HG02973 (cell line): ENCODE results near the gene YOD1.
A peak's percentile ranks its signal among the peaks of the same experiment; 100 is the strongest.

ENCODE experiments used
- ATAC-seq: cut with Tn5 transposase; IDR thresholded peaks from one replicate; pipeline ENCODE4 v1.9.1; 2021; ENCODE audit warnings: moderate library complexity; ENCODE audit not compliant: unreplicated experiment

YOD1 gene

DNA sequence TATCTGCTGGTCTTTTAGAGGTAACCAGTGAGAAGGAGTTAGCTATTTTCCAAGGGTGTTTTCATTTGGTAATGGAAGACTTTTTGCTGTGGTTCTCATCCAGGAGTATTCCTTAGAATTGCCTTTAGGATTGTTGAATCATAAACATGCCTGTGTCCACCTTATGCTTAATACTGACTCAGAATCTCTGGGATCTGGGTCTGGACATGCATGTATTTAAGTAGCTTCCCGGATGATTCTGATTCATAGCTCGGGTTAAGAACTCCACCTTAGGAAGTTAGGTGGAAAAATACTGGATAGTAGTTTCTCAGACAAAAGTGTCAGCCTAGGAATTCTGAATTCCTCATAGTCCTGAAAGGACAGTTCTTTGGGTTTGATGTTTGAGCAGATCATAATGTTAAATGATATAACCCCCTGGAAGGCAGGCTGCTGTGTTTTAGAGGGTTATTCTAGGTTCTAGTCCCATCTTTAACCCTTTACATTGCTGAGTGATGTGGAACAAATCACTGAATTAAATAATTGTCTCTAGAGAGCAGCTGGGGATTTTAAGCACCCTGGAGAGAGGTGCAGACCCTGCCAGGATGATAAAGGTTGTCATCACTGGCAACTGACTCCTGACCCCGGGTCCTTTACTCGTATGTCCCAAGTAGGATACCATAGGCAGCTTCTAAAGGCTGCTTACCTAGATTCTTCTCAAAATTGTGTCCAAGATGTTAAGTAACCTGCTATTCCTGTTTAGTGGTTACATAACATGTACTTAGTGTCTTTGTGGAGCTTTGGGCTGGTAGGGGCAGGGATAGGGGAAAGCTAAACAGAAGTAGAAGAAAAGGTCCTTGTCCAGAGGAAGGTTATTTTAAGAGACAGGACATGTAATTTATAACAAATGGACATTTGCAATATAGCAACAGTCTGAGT lies 23.2 kb upstream of the YOD1 start:
- no peak for ATAC-seq

DNA sequence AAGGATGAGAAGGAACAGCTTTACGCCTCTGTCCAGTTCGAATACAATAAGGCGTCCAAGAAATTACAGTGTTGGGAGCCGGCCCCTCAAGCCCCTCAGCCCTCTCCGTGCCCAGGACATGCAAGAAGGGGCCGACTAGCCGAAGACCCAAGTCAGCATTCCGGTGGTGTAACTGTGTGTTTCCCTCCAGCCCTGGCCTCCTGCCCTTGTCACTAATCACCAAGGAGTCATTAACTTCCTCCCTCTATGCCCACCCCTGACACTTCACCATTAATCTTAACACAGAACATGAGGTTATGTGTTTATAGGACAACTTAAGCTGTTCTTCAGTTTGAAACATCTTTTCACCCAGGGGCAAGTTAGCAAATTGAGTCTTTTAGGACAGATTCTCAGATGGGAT lies 21.2 kb upstream of the YOD1 start:
- ATAC-seq: no peak

DNA sequence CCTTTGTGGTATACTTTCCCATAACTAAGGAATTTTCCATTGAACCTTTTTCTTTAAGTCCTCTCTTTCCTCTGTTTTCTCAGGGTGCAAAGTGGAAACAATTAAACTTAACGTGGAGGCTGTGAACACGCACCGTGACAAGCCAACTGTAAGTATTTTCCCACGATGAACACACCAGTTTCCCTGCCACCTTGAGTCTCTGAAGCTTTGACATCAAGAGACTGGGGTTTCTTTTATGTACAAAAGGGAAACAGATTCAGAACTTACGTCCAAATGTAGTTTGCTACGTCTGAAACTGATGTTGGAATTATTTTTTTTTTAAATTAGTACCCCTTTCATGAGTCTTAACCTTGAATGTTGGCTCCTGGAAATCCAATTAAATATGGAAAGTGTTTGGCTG lies 20.4 kb upstream of the YOD1 start:
- no peak for ATAC-seq

DNA sequence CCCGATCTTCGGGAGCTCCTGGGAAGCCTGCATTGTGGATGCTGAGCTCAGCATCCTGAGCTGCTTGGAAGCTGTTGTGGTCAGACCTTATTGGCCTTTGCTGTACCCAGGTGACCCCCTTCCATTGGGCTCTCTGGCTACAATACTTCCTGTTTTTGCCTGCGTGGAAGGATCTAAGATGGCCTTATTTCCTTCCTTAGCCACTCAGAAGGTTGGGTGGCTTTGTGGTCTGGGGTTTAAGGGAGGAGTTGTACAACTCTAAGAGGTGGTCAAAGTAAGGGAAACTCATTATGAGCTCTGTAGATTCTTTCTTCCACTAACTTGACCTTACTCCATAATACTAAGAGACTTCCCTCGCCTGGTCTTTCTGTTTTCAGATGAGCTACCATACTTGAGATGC lies 19.8 kb upstream of the YOD1 start:
- ATAC-seq: no peak

DNA sequence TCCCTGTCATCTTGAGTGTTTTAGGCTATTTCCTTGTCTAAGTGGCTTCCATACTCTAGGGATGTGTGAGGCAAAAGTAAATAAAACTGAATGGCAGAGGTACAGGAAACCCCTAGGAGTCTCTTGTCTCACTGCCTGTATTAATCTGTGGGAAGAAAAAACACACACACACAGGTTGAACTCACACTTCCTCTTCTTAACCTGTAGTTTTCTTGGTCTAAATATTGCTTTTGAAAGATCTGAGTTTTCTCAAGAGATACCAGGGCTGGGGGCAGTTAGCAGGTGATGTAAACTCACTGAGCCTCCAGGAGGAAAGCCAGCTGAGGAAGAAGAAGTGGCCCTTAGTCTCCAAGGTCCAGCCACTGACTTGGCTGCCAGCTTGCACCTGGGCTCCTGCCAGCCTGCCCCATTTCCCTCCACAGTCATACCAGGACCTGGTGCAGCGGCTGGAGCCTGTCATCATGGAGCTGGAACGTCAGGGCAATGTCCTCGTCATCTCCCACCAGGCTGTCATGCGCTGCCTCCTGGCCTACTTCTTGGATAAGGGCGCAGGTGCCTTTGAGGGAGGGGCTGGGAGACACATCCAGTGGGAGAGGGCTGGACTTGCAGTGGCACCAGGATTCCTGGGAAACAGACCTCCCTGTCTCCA lies 19.0 kb upstream of the YOD1 start:
- ATAC-seq: no peak

DNA sequence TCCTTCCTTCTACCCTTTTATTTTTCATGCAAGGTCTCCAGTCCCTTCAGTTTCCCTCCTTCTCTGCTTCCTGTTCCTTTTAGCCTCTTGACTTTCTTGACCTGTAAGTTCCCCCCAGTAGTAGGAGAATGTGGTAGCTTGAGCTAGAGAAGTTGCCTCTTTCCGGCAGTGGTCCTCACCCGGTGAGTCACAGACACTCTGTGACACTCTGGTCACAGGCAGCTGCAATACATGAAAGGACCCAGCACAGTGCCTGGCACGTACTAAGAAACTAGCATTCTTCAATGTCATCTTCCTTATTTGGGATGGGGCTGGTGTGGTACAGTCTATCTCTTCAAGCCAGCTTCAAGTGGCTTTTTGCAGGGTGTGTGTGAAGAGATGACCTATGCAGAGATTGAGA lies 18.1 kb upstream of the YOD1 start:
- ATAC-seq: no peak

DNA sequence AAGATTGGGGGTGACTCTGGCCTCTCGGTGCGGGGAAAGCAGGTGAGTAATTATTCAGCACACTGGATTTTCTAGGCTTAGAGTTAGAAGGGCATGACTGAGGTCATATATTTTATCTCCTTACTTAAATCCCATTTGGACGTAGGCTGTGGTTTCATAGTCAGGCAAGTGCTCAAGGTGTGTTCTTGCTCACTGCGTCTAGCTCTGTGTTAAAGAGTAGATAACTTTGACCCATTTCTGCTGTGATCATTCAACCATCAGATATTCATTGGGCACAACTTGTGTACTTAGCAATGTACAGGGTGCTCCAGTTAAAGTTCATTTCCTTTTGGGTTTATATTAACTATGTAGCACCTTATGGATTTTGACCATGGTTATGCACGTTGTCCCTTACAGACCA lies 16.7 kb upstream of the YOD1 start:
- no peak for ATAC-seq

DNA sequence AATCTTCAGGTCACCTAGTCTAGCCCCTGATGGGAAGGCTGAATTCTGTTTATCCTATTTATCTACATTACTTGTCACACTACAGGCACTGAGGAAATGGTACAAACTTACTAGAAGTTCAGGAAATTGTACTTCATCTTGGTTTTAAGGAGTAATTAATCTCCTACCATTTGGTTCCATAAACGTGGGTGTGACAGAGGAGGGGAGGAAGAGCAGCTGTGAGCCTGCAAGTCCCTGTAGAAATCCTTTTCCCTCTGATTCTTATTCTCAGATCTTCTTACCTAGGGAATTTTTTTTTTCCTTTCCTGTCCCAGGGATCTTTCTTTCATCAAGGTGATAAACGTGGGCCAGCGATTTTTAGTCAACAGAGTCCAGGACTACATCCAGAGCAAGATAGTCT lies 16.2 kb upstream of the YOD1 start:
- ATAC-seq: no peak

DNA sequence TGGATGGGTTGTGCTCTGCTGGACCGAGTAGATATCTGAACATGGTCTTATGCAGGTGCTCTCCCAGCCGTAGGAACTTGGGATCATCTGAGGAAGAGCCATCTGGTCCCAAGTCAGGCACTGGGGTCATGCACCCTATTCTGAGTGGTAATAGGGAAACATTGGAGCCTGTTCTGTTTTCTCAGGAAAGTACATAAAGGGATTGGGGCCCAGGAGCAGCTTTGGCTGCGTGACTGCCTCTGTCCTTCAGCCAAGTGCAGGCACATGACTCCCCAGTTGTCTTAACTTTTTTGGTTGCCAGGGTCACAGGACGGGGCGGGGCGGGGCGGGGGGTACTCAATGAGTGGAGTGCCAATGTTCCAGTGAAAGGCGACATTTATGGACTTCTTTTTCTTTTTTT lies 13.6 kb upstream of the YOD1 start:
- ATAC-seq: no peak

DNA sequence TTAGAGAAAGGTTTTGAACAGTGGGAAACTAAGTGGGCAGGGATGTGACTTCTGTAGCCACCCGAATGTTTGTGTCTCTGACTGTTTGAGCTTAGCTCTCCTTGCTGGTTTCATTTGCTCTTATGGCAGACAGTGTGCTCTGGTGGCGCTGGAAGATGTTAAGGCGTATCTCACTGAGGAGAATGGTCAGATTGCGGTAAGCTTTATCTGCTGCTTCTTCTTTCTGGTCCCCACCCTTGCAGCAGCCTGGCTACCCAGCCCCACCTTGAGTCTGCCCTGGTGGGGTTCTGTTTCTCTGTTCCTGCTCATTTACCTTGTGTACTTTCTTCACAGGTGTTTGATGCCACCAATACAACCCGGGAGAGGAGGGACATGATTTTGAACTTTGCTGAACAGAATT lies 12.0 kb upstream of the YOD1 start:
- no peak for ATAC-seq

DNA sequence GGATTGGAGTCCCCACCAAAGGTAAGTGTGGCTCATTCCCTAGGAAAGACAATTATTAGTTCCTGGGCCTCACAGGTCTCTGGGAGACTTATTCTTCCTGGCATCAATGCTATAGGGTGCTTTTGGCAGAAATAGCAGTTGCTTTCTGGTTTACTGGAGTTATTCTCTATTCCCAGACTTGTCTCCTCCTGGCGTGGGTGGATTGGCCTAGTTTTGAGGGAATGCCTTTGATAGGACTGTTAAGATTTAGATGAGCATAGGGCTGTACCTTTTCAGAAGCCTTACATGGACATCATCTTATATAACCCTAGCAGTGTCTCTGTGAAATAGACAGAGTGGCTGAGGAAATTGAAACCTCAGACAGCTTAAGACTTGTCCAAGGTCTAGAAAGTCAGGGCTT lies 11.1 kb upstream of the YOD1 start:
- no peak for ATAC-seq

DNA sequence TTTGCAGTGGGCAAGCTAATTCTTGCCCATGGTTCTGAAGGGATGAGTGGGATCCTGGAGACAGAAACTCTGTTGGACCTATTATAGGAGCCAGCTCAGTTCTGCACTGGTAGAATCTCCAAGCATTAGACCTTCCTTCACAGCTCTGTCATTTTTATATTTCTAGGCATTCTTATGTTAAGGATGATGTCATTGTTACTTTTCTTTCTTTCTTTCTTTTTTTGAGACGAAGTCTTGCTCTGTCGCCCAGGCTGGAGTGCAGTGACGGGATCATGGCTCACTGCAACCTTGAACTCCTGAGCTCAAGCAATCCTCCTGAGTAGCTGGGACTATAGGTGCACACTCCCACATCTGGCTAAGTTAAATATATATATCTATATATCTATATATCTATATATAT lies 9.6 kb upstream of the YOD1 start:
- ATAC-seq: no peak

DNA sequence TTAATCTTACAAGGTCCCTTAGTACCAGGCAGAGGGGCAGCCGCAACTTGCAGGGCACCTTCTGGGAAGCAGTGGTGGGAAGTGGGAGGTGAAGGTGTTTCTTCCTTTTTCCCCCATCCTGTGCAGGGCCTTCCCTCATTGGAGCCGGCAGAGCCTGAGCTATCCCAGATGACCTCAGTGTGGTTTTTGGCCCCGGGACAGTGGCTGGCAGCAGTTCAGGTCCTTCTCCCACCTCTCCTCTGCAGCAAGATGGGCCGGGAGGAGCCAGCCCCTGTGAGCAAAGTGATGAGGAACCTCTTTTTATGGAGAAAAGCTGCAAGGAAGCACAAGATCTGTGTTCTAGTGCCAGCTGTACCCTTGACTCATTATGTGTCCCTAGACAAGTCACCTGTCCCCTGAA lies 8.9 kb upstream of the YOD1 start:
- ATAC-seq: no peak

DNA sequence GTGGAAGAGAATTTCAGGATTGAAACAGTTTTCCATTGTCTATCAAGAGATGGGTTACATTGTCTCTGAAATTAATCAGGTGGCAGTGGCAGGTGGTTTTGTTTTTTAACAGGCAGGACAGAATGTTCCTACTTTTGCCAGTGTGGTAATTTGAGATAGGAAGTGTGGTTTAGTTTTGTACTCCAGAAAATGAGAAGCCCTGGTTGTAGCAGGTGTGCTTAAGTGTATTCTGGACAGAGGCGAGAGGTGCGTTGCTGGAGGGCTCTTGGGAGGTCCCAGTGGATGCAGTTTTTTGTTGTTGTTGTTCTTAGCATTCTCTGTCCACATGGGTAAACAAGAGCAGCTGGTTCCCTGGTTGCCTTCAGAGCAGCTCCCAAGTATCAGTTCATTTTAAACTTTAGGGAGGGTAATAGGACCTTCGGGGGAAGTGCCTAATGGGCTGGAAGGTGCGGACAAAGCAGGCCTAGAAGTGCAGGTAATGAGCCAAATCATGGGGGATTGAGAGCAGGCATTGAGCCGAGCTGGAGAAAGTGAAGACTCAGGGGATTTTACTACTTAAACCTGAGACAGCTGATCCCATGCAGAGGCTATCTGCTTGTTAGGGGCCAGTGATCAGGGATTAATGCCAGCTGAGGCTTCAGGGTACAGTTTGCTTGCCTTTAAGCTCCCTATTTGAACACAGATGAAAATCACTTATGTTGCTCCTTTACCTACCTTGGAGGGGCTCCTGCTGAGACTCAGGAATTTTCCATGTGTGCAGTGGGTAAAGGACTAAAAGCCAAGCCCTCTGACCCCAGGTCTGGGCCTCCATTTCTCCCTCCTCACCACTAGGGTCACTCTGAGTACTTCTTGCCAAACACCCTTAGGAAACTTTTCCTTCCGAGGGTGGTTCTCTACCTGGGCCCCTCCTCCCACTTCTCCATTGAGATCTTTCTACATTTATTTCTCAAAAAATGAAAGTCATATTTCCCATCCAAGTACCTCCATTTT lies 8.2 kb upstream of the YOD1 start:
- ATAC-seq: no peak

DNA sequence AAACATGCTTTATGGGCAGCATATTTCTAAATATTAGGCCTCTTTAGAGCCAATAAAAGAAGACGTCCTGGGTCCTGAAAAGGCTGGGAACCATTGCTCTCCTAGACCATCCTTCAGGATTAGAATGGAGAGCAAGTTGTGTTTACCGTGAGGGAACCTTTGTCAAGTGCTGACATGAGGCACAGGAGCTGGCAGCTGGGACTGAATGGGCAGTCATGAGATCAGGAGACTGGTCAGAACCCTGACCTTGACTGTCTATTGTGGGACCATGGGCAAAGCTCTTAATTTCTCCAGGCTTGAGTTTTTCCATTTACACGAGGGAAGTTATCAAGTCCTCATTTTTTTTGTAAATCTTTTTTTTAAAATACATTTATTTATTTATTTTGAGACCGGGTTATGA lies 7.2 kb upstream of the YOD1 start:
- no peak for ATAC-seq

DNA sequence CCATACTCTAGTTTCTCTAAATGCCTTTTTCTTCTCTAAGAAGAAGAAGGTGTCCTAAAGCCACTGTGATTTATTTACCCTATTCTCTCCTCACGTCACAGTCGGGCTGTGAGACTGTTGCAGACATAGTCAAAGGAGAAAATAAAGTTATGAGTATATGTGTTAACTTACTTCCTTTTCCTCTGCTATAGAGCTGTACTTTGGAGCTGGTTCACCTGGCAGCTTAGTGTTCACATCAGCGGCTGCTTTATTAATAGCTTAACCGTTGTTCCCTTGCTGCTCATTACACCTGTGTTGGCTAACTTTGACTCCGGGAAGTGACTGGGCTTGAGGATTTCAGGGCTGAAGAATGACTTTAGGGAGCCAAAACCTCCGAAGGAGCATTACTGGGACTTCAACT lies 5.7 kb upstream of the YOD1 start:
- no peak for ATAC-seq

DNA sequence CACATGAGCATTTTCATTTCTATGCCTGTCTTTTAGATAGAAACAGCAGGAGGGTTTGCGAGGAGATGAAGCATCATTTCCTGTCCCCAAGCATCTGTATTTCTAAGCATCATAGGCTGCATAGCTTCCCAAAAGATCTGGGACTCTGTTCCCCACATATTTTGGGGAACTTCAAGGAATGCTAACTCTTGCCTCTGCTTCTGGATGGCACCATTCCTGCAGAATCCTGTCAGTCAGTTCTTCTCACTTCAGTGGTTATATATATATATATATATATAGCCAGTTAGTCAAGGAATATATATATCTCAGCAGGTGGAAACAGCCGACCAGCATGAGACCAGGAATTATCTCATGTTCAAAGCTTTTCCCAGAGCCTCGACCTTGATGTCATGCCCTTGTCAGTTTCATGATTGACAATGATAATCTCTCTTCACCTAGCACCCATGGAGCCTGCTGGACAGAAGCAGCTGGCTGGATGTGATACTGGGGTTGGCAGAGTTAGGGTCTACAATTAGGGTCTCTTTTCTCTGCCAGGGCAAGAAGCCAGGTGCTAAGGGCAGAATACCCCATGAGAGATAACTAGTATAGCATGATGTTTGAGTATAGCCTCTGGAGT lies 4.5 kb upstream of the YOD1 start:
- no peak for ATAC-seq

DNA sequence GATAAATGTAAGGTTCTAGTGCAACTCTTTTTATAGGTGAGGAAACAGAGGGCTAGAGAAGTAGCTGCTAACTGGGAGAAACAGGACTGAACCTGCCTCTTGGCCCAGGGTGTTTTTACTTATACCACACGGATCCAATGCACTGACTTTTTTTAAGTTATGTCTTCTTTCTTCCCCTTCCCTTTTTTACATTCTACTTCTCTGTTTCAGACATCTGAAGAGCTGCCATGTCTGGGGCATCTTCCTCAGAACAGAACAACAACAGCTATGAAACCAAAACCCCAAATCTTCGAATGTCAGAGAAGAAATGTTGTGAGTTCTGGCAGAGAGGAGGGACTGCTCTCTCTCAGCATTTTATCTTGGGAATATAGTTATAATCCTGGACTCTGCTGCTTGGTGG lies 3.5 kb upstream of the YOD1 start:
- no peak for ATAC-seq

DNA sequence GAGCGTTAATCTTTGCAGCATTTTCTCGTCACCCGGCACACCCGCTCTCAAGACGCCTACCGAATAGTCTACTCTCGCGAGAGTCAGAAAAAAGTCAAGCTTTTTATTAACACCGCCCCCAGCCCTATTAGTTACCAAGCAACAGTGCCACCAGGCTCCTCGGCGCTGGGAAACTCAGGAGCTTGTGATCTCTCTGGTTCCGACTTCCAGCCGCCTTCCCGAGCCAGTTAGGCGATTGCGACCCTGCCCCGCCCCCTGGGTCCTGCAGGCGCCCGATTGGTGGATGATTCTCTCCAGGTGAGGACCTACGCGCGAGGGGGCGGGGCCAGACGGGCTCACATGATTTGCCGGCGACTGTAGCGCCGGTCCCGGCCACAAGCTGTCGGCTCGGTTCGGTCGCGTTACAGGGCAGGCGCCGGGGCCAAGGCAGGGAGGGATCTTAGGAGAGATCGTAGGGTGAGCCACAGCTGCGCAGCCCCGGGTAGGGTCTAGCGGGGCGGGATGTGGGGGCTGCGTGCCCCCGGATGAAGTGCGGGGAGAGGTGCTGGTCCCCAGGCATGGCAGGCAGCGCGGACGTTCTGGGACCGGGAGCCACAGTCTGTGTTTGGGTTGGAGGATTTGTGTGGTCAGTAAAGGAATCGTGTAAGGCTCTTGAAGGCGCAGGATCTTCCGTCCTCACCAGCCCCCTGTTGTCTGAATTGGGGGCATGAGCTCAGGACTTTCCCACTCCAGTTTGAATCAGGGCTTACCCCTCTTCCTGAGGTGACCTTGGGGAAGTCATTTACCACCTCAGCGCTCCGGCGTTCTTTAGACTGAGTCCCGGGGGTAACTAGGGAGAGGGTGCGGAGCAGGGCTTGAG lies 2.1 kb upstream of the YOD1 start, which contains the start of gene PFKFB2:
TSS of gene PFKFB2 (plus strand) at position 365 of the 859 bp plus-strand sequence. CDS start 1,443 bp downstream, outside the sequence.
- peak; percentile 83 for ATAC-seq
